Immature natural killer cell (primary cell): ENCODE measurements around the gene PRSS21. TPM values are rescaled to one million over a fixed set of nuclear protein-coding genes. Genes with fewer than 3 reads are reported as not detected.

Experiments
- DNase-seq, 3 donors: peaks; one replicate each; pipeline ENCODE4 v3.0.0; 2022; ENCODE audit warnings: mixed read lengths in 1 of 3
- H3K27ac Mint-ChIP-seq, 6 donors: one replicate each; pipeline ENCODE4 v1.8.0; 2020; ENCODE audit warnings: mixed read lengths in 6 of 6, mild to moderate bottlenecking in 5 of 6, inconsistent platforms in 4 of 6, moderate library complexity in 3 of 6
- H3K27me3 Mint-ChIP-seq, 3 donors: one replicate each; pipeline ENCODE4 v1.8.0; 2020 to 2021; ENCODE audit warnings: low read depth in 3 of 3, mild to moderate bottlenecking in 3 of 3, mixed read lengths in 3 of 3, moderate library complexity in 3 of 3, inconsistent platforms in 1 of 3
- H3K36me3 Mint-ChIP-seq, 3 donors: one replicate each; pipeline ENCODE4 v1.8.0; 2020; ENCODE audit warnings: mixed read lengths in 3 of 3, inconsistent platforms in 2 of 3, mild to moderate bottlenecking in 2 of 3
- H3K4me1 Mint-ChIP-seq, 2 donors: one replicate each; pipeline ENCODE4 v1.8.0; 2020; ENCODE audit warnings: inconsistent platforms in 2 of 2, mild to moderate bottlenecking in 2 of 2, mixed read lengths in 2 of 2, moderate library complexity in 1 of 2
- H3K4me3 Mint-ChIP-seq, 5 donors: one replicate each; pipeline ENCODE4 v1.8.0; 2020; ENCODE audit warnings: mild to moderate bottlenecking in 5 of 5, mixed read lengths in 5 of 5, inconsistent platforms in 3 of 5, moderate library complexity in 3 of 5
- H3K9me3 Mint-ChIP-seq, 6 donors: one replicate each; pipeline ENCODE4 v1.8.0; 2020; ENCODE audit warnings: mild to moderate bottlenecking in 6 of 6, mixed read lengths in 6 of 6, inconsistent platforms in 4 of 6, moderate library complexity in 3 of 6
- polyA plus RNA-seq, 3 donors: library from polyadenylated mRNA; unstranded; fragments of 300-500 nt; fragmentation: Illumina TruSeq; gene quantifications; one replicate each; pipeline ENCODE4 v1.2.3, GENCODE V29; 2021

PRSS21 gene
- polyA plus RNA-seq, 3 donors from 2014 or later, result 3.1 to 11.0 (median 6.8) TPM

DNA sequence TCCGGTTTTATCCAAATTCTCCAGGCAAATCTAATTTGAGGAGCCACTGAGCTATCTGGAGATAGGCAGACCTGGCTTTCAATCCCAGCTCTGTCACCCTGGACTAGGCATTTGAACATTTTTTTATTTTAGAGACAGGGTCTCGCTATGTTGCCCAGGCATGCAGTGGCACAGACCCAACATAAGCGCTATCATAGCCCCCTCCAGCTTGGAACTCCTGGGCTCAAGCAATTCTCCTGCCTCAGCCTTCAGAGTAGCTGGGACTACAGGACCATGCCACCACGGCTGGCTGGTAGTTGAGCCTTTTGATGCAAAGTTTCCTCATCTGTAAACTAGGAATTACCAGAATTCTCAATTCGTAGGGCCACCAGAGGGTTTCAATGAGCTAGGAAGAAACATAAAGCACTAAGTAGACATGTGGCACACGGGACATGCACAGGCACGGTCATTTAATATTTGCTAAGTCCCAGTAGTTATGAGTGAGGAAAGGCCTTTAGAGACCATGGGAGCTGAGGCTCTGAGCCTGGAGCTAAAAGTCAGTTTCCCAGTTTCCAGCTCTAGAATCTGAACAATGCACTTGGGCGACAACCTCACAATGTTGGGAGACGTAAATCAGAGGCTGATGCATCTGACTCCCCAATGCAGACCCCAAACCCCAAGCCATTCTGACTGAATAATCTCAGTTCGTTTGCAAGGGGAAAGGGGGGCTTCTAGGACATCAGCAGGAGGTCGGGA lies 41.1 kb upstream of the PRSS21 start:
- DNase-seq, result no peak
- Mint-ChIP-seq H3K27ac (peak overlapping the region; percentile 87 to 96 (median 94)), H3K4me1 (peaks cover 44 to 61% of the 10 kb centered on the region in 2 donors), H3K4me3 (peak overlapping the region; percentile 88 to 93 (median 92)), H3K36me3 (peaks cover 3 to 13% (median 4%) of the 10 kb centered on the region in 3 donors), H3K27me3 (peaks cover 11 to 19% (median 18%) of the 10 kb centered on the region in 3 donors), H3K9me3 (no peaks in the 10 kb centered on the region)

DNA sequence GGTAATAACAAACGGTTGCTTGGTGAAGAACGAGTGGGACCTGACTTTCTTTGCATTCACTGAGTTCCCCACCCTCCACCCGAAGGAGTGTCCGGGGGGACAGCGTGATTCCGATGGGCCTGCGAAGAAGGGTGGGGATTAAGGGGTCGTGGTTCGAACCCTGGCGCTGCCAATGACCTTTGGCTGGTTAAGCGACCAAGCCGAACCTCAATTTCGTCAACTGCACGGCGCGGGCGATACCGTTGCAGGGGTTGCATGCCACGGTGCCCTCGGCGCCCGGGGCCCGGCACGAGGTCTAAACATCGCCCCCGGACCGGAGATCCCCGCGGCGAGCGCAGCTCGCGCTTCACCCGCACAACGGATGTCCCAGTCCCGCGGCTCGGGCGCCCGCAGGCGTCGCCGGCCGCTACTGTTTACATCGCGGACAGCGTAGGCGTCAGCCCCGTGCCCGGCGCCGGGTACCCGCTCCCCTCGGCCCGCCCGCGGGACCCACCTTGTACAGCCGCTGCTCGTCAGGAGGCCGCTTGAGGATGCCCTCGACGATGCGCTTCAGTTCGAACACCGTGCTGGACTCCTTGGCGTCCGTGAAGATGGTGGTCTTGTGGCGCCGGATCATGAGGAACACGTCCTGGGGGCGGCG lies 40.4 kb upstream of the PRSS21 start:
- Mint-ChIP-seq H3K36me3 (peaks cover 3 to 9% (median 4%) of the 10 kb centered on the region in 3 donors), H3K27me3 (peaks cover 11 to 18% (median 15%) of the 10 kb centered on the region in 3 donors), H3K27ac (peak overlapping the region; percentile 87 to 96 (median 94)), H3K4me1 (peaks cover 43 to 54% of the 10 kb centered on the region in 2 donors), H3K9me3 (no peaks in the 10 kb centered on the region), H3K4me3 (peak overlapping the region; percentile 88 to 93 (median 92))
- peak; percentile 60 to 65 (median 63) for DNase-seq

DNA sequence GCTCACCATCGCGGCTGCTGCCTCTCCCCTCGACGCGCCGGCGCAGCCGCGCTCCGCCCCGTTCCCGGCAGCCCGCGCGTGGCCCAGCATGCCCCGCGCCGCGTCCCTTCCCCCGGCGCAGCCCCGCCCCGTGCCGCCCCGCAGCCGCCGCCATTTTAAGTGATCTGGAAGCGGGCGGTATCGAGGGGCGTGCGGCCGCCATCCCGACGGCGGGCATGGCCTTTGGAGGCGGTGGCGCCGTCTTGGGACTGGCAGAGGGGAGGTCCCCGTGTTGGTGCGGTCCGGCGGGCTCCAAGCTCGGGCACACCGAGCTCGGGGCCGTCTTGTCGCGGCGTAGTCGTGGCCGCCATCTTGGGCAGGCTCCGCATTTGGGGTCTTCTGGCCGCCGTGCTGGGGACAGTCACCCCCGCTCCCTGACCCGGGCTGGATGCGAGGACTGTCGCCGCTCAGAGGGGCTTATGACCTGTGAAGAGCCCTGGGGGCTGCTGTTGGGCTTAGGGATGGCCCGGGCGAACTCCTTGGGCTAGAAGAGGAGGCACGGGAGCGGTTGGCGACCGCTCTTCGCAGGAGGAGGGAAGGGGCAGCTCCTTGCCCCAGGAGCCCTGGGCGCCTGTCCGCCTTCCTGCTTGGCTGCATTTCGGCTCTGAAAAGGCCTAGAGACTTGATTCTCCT lies 39.7 kb upstream of the PRSS21 start, which contains the start of gene ELOB:
Gene ELOB (minus strand): TSS at position 50 of the 672 bp plus-strand sequence. CDS start 41 bp downstream, at position 9.
- H3K27ac Mint-ChIP-seq, result peak within 1 kb of the TSS; percentile 95 to 98 (median 98)
- no peaks in the 10 kb centered on the region for H3K9me3 Mint-ChIP-seq
- H3K36me3 Mint-ChIP-seq, result peaks cover 3 to 6% (median 4%) of the 10 kb centered on the region in 3 donors
- peak within 1 kb of the TSS; percentile 92 to 96 (median 95) for H3K4me3 Mint-ChIP-seq
- peak; percentile 86 to 88 (median 87) for DNase-seq
- H3K27me3 Mint-ChIP-seq, result peaks cover 11 to 18% (median 13%) of the 10 kb centered on the region in 3 donors
- H3K4me1 Mint-ChIP-seq, result peaks cover 43 to 47% of the 10 kb centered on the region in 2 donors

DNA sequence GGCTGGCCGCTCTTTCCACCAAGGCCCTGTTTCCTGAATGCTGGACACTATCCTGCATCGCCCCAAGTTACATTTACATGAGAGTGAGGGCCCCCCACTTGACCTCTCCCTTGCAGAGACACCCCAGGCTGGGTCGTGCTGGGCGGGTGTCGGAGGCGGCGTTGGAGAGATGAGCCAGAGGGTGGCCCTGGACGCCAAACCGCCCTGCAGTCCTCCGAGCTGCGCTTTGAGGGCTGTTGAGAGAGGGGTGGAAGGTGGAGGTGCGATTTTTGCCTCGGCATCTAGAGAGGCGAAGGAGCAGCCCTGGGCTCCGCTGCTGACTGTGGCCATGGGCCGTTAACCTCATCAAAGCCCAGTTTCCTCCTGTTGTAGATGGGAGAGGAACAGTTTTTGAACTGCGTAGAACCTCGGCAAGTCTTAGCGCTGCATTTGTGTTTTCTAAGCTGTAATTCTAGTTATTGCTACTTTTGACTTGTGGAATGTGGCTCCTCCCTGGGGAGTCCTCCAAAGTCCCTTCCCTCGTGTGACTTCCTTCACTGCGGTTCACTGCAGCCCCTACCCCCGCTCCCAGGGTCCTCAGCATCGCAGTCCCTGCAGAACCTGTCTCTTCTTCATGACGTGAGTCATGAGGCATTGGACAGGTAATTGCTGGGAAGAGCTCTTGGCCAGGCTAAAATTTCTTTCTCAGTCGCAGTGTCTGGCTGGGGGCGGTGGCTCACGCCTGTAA lies 39.0 kb upstream of the PRSS21 start:
- Mint-ChIP-seq H3K4me3 (peak overlapping the region; percentile 92 to 96 (median 95)), H3K27me3 (peaks cover 11 to 18% (median 13%) of the 10 kb centered on the region in 3 donors), H3K9me3 (no peaks in the 10 kb centered on the region), H3K4me1 (peaks cover 40 to 41% of the 10 kb centered on the region in 2 donors), H3K27ac (peak overlapping the region; percentile 95 to 98 (median 98)), H3K36me3 (no peaks in the 10 kb centered on the region)
- peak; percentile 54 to 63 (median 61) for DNase-seq

DNA sequence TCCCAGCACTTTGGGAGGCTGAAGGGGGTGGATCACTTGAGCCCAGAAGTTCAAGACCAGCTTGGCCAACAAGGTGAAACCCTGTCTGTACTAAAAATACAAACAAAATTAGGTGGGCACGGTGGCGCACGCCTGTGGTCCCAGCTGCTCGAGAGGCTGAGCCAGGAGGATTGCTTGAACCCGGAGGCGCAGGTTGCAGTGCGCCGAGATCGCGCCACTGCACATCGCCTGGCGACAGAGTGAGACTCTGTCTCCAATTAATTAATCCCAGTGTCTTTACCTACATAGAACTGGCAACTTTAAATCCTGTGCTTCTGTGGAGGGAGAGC lies 38.4 kb upstream of the PRSS21 start:
- peaks cover 38 to 41% of the 10 kb centered on the region in 2 donors for H3K4me1 Mint-ChIP-seq
- peak overlapping the region; percentile 92 to 96 (median 95) for H3K4me3 Mint-ChIP-seq
- H3K9me3 Mint-ChIP-seq, result no peaks in the 10 kb centered on the region
- DNase-seq, result no peak
- H3K27ac Mint-ChIP-seq, result peak overlapping the region; percentile 95 to 98 (median 98)
- H3K36me3 Mint-ChIP-seq, result no peaks in the 10 kb centered on the region
- H3K27me3 Mint-ChIP-seq, result peaks cover 11 to 18% (median 13%) of the 10 kb centered on the region in 3 donors

DNA sequence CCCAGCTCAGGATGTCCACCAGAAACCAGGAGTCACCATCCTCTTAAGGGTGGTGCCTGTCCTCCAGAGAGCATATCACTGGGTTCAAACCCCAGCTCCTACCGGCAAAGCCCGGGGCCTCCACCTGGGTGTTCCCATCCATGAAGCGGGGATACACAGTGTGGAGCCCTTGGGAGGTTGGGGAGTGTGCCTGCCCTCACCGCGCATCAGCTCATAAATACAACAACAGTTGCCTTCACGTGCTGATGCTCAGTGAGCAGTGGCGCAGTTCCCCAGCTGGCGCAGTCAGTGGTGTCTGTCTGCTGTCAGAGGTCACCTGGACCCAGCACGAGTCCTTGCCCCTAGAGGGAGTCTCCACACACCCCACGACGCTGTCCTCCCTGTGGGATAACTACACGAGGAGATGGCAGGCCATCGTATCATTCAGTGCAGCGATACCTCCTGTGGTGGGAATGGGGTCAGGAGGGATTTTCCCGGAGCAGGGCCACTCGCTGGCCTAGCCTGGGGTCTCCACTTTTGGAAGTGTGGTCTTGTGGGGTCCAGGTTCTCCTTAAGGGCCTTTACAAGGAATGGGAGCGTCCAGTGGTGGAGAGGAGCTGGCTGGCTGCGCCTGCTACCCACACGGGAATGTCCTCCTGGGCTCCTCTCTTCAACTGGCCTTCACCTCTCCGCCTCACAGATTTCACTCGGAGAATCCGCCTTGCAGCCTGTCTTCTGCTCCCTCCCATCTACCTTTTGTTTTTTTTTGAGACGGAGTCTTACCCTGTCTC lies 37.7 kb upstream of the PRSS21 start:
- Mint-ChIP-seq H3K36me3 (no peaks in the 10 kb centered on the region), H3K27ac (peak overlapping the region; percentile 57 to 98 (median 96)), H3K27me3 (peaks cover 11 to 18% (median 13%) of the 10 kb centered on the region in 3 donors), H3K4me3 (peak overlapping the region in 4 of 5 donors; percentile 26 to 96 (median 96)), H3K4me1 (peaks cover 38 to 41% of the 10 kb centered on the region in 2 donors), H3K9me3 (no peaks in the 10 kb centered on the region)
- DNase-seq, result no peak

DNA sequence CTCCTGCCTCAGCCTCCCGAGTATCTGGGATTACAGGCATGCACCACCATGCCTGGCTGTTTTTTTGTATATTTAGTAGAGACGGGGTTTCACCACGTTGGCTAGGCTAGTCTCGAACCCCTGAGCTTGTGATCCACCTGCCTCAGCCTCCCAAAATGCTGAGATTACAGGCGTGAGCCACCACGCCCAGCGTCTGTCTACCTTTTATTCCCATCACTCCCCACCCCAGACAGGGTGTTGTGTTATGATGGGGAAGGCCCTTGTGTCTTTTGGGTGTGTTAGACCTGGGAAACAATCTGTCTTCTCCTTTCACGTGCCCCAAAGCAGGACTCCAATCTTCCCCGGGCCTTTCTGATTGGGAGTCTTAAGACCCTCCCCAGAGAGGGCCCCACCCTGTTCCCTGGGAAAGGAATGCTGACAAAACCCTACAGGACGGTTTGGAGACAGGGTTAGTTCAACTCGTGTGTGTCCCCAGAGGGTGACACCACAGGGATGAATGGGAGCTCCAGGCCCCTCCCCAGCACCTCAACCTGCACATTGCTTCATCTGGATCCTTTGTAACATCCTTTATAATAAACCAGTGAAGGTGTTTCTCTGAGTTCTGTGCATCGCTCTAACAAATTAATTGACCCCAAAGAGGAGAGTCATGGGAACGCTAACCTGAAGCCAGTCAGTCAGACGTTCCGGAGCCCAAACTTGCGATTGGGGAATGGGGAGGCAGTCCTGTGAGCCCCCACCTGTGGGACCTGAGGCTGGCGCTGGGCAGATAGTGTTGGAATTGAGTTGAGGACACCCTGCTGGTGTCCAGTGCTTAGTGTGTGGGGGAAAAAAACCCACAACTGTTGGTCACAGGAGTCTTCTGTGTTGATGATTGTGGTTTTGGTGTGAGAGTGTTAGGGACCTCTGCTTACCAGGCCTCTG lies 36.8 kb upstream of the PRSS21 start:
- H3K27ac Mint-ChIP-seq, result peak overlapping the region; percentile 40 to 95 (median 77)
- H3K27me3 Mint-ChIP-seq, result peaks cover 13 to 18% (median 13%) of the 10 kb centered on the region in 3 donors
- H3K9me3 Mint-ChIP-seq, result no peaks in the 10 kb centered on the region
- peaks cover 36 to 42% of the 10 kb centered on the region in 2 donors for H3K4me1 Mint-ChIP-seq
- no peak for DNase-seq
- no peaks in the 10 kb centered on the region for H3K36me3 Mint-ChIP-seq
- peak overlapping the region; percentile 13 to 68 (median 33) for H3K4me3 Mint-ChIP-seq

DNA sequence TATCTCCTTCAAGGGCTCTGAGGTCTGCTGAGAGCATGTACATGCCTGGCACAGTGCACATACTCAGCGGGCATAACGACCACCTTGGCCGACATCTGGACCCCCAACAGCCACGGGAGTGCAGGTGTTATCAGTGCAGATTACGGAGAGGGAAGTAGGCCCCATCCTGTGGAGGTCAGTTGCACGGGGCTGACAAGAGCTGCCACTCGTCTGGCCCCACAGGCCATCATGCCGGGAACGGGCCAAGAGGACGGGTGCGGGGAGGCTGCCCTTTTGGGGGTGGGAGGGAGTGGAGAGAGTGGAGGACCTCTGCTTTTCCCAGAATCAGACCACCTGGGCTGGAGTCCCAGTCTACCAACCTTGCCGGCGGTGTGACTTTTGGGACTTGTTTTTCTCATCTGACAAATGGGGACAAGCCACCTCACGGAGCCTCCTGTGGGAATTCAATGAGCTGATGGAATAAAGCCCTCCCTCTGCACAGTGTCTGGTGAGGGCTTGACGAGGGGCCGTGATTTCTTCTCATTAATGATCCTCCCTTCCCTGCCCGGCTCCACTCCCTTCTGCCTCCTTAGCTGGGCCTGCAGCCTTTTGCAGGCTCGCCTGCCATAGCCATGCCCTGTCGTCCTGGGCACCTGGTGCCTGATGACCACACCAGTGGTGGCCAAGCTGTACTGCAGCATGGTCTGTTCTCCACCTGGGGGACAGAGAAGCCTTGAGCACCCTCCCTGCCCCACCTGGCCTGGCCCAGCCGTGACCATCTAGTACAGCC lies 34.3 kb upstream of the PRSS21 start:
- H3K36me3 Mint-ChIP-seq, result no peaks in the 10 kb centered on the region
- H3K4me3 Mint-ChIP-seq, result peak overlapping the region in 1 of 5 donors; percentile 36
- H3K9me3 Mint-ChIP-seq, result no peaks in the 10 kb centered on the region
- peaks cover 3 to 8% (median 7%) of the 10 kb centered on the region in 3 donors for H3K27me3 Mint-ChIP-seq
- no peak for DNase-seq
- no peak overlapping the region for H3K27ac Mint-ChIP-seq
- peaks cover 27 to 34% of the 10 kb centered on the region in 2 donors for H3K4me1 Mint-ChIP-seq

DNA sequence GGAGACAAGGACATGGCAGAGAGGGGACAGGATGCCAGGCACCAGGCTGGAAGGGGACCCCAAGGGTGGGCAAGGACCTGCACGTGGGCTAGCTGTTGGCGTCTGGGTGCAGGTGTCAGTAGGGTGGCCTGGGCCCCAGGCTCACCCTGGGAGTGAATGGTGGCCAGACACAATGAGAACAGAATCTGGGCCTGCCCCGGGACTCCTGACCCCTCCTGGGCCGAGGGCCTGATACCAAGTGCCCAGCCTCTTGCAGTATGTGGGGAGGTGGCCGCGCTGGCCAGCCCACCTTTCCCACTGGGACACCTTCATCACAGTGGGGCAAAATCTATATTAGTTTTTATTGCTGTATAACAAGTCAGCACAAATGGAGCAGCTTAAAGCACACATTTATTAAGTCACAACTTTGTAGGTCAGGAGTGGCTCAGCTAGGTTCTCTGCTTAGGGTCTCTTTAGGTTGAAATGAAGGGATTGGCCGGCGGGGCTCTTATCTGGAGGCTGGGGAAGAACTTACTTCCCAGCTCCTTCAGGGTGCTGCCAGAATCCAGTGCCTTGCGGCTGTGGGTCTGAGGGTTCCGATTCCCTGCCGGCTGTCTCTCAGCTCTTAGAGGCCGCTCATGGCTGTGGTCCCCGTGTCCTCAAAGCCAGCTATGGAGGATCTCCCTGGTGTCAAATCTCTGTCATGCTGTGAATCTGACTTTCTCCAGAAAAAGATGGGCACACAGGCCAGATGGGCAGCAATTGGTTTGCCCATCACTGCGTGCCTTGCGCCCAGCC lies 33.3 kb upstream of the PRSS21 start:
- Mint-ChIP-seq H3K27ac (no peak overlapping the region), H3K4me3 (no peak overlapping the region), H3K9me3 (no peaks in the 10 kb centered on the region), H3K27me3 (peaks cover 0 to 4% (median 2%) of the 10 kb centered on the region in 3 donors), H3K36me3 (no peaks in the 10 kb centered on the region), H3K4me1 (peaks cover 17 to 28% of the 10 kb centered on the region in 2 donors)
- DNase-seq, result no peak

DNA sequence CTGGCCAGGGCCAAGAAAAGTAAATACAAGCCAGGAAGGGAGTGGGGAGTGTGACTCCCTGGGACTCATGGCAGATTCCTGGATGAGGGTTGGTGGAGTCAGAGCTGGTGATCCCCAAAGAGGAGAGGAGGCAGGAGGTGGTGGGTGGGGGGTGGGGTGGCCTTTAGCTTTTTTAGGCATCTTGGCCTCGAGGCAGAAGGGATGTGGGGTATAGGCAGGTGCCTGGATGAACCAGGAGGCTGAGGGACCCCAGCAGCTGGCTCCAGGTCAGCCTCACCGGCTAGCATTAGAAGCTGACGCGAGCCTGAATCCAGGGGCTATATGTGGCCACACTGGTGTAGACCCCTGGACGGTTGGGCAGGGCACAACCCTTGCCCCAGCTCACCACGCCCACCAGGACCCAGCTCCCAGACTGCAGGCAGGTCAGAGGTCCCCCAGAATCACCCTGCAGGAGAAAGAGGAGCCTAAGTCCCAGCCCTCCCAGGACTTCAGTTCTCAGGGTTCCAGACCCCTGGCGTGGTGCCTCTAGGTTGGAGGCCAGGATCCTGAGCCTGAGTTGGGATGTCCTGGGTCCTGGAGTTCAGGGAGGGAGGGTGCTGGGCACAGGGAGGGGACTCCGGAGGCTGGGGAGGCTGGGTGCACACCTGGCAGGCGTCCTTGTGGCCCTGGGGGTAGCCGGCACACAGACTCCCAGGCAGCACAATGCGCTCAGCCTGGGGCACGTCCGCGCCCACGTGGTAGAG lies 32.5 kb upstream of the PRSS21 start:
- H3K36me3 Mint-ChIP-seq, result no peaks in the 10 kb centered on the region
- H3K9me3 Mint-ChIP-seq, result no peaks in the 10 kb centered on the region
- no peak overlapping the region for H3K27ac Mint-ChIP-seq
- peaks cover 15 to 25% of the 10 kb centered on the region in 2 donors for H3K4me1 Mint-ChIP-seq
- H3K27me3 Mint-ChIP-seq, result peaks cover 0 to 4% (median 4%) of the 10 kb centered on the region in 3 donors
- DNase-seq, result no peak
- H3K4me3 Mint-ChIP-seq, result peak overlapping the region; percentile 76 to 80 (median 78)
